Karpas-422 (cell line): ENCODE data around the gene VEZT. TPM values are rescaled to one million over a fixed set of nuclear protein-coding genes. Genes with fewer than 3 reads are reported as not detected.

Experiments
- DNase-seq: peaks from one replicate; pipeline ENCODE4 v3.0.0-alpha.2; 2015
- H2AFZ ChIP-seq: fragments of 200-600 bp; sonication (generic); 2 replicates; pipeline ENCODE4 v1.6.1; 2014; ENCODE audit warnings: antibody characterized with exemption, low read length, mixed read lengths
- H3K27ac ChIP-seq: fragments of 200-600 bp; sonication (generic); 2 replicates; pipeline ENCODE4 v1.5.1; 2014; ENCODE audit warnings: mild to moderate bottlenecking, low read length, moderate library complexity
- H3K27me3 ChIP-seq: fragments of 200-600 bp; sonication (generic); 2 replicates; pipeline ENCODE4 v1.6.1; 2014; ENCODE audit warnings: low read length, mixed read lengths
- H3K36me3 ChIP-seq: fragments of 200-600 bp; sonication (generic); 2 replicates; pipeline ENCODE4 v1.6.1; 2014; ENCODE audit warnings: low read length, mixed read lengths; ENCODE audit not compliant: insufficient read depth
- H3K4me1 ChIP-seq: fragments of 200-600 bp; sonication (generic); 2 replicates; pipeline ENCODE4 v1.6.1; 2014; ENCODE audit warnings: mild to moderate bottlenecking, low read length, mixed read lengths
- H3K4me2 ChIP-seq: fragments of 200-600 bp; sonication (generic); 2 replicates; pipeline ENCODE4 v1.6.1; 2014; ENCODE audit warnings: low read length, low read depth, mild to moderate bottlenecking; ENCODE audit not compliant: poor library complexity, severe bottlenecking
- H3K4me3 ChIP-seq: fragments of 200-600 bp; sonication (generic); 2 replicates; pipeline ENCODE4 v1.5.1; 2014; ENCODE audit warnings: mild to moderate bottlenecking, antibody characterized with exemption, low read length, mixed read lengths
- H3K79me2 ChIP-seq: fragments of 200-600 bp; sonication (generic); 2 replicates; pipeline ENCODE4 v1.6.1; 2014; ENCODE audit warnings: mild to moderate bottlenecking, low read length, mixed read lengths
- H3K9ac ChIP-seq: fragments of 200-600 bp; sonication (generic); 2 replicates; pipeline ENCODE4 v1.6.0; 2014; ENCODE audit warnings: low read length
- H3K9me2 ChIP-seq: fragments of 200-600 bp; sonication (generic), shearing (Covaris generic); replicated peaks from 2 replicates; pipeline ENCODE4 v1.6.0; 2014; ENCODE audit warnings: mild to moderate bottlenecking, low read length, moderate library complexity; ENCODE audit not compliant: insufficient read depth
- H3K9me3 ChIP-seq: fragments of 300-700, 200-600 bp; sonication (generic); 2 replicates; pipeline ENCODE4 v1.6.1; 2014; ENCODE audit warnings: low read length, mixed read lengths
- H4K20me1 ChIP-seq: fragments of 200-600 bp; sonication (generic); 2 replicates; pipeline ENCODE4 v1.6.1; 2014; ENCODE audit warnings: mild to moderate bottlenecking, antibody characterized with exemption, low read length, low read depth; ENCODE audit not compliant: insufficient read depth
- small RNA-seq: library from RNA; depleted of rRNA; stranded (forward); fragments of <200 nt; gene quantifications from one replicate; pipeline ENCODE3, GENCODE V24; 2014
- total RNA-seq: library from RNA; depleted of rRNA; stranded (reverse); fragments of >200 nt; shearing (Covaris generic); gene quantifications from 2 replicates; pipeline ENCODE4 v1.2.3, GENCODE V29; 2014; ENCODE audit warnings: low replicate concordance; rRNA removed

Gene VEZT
- total RNA-seq, 1 experiment from 2014 or later = 169 TPM

GRCh38 chr12:95337146-95337545, 119.5 kb downstream of the VEZT start:
- H4K20me1 ChIP-seq = no peaks in the 10 kb centered on the region
- H3K9me3 ChIP-seq = no peaks in the 10 kb centered on the region
- peak overlapping the region; percentile 71 for H3K9ac ChIP-seq
- H3K4me2 ChIP-seq = peak overlapping the region; percentile 68
- peak overlapping the region; percentile 100 for H3K27ac ChIP-seq
- no peaks in the 10 kb centered on the region for H3K27me3 ChIP-seq
- no peaks in the 10 kb centered on the region for H3K36me3 ChIP-seq
- H3K79me2 ChIP-seq = no peaks in the 10 kb centered on the region
- no peak overlapping the region for H2AFZ ChIP-seq
- peak overlapping the region; percentile 50 for H3K4me3 ChIP-seq
- peaks cover 94% of the 10 kb centered on the region for H3K4me1 ChIP-seq
- DNase-seq = peak; percentile 89
- no peaks in the 10 kb centered on the region for H3K9me2 ChIP-seq

DNA sequence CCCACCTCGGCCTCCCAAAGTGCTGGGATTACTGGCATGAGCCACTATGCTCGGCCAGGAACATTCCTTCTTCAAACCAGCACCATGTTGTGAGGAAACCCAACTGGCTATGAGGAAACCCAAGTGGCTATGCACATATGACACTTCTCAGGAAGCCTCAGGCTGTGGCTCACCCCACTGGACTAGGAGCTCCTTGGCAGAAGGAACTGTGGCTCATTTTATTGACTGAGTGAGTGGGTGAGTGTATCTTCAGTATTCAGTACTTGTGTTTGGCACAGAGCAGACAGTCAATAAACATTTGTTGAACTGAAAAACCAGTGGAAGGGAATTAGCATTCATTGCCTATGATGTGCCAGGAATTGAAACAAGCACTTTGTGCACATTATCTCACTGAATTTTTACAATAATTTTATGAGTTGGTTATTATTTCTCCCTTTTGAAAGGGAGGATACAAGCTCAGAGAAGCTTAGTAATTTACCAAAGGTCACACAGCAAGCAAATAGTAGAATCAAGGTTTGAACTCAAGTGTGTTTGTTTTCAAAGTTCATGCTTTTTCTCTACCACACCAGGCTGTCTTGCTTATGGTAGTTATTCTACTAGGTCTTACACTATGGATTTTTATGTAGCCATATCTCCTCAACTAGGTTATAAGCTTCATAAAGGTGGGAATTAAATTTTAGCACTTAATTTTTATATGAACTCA, 121.6 kb downstream of the VEZT start:
- no peak for DNase-seq
- no peaks in the 10 kb centered on the region for H3K79me2 ChIP-seq
- no peaks in the 10 kb centered on the region for H3K9me2 ChIP-seq
- H3K4me2 ChIP-seq = no peak overlapping the region
- H3K36me3 ChIP-seq = no peaks in the 10 kb centered on the region
- H3K9ac ChIP-seq = peak overlapping the region; percentile 71
- peaks cover 96% of the 10 kb centered on the region for H3K4me1 ChIP-seq
- H3K27ac ChIP-seq = peak overlapping the region; percentile 100
- H4K20me1 ChIP-seq = no peaks in the 10 kb centered on the region
- no peak overlapping the region for H3K4me3 ChIP-seq
- H3K27me3 ChIP-seq = no peaks in the 10 kb centered on the region
- no peak overlapping the region for H2AFZ ChIP-seq
- no peaks in the 10 kb centered on the region for H3K9me3 ChIP-seq

DNA sequence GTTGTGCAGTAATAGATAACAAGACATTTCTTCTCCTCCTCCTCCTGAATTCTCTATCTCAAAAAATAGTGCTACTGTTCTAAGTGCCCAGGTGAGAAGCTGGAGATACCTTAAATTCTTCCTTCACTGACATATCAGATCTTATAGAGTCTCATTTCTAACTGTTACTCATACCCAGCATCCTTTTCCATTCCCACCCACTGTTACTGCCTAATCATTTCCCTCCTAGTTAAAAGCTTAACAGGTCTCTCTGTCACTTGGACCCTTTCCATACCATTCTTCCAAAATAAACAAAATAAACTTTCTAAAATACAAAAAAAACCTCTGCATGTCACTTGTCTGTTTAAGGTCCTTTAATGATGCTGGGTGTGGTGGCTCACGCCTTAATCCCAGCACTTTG, 124.4 kb downstream of the VEZT start:
- Histone ChIP-seq H3K4me3 (no peak overlapping the region), H3K4me1 (peaks cover 96% of the 10 kb centered on the region), H3K4me2 (no peak overlapping the region), H3K36me3 (no peaks in the 10 kb centered on the region), H3K27ac (peak overlapping the region; percentile 100), H3K9ac (peak overlapping the region; percentile 19), H3K79me2 (no peaks in the 10 kb centered on the region), H3K27me3 (no peaks in the 10 kb centered on the region), H4K20me1 (no peaks in the 10 kb centered on the region), H3K9me3 (no peaks in the 10 kb centered on the region), H3K9me2 (no peaks in the 10 kb centered on the region), H2AFZ (no peak overlapping the region)
- peak; percentile 49 for DNase-seq

GRCh38 chr12:95343461-95344230, 126.0 kb downstream of the VEZT start:
- peak; percentile 98 for DNase-seq
- no peaks in the 10 kb centered on the region for H3K27me3 ChIP-seq
- H3K4me1 ChIP-seq = peaks cover 90% of the 10 kb centered on the region
- H3K9me2 ChIP-seq = no peaks in the 10 kb centered on the region
- H3K27ac ChIP-seq = peak overlapping the region; percentile 100
- peak overlapping the region; percentile 86 for H3K9ac ChIP-seq
- H3K79me2 ChIP-seq = no peaks in the 10 kb centered on the region
- no peak overlapping the region for H2AFZ ChIP-seq
- H3K4me2 ChIP-seq = peak overlapping the region; percentile 76
- no peaks in the 10 kb centered on the region for H3K36me3 ChIP-seq
- H4K20me1 ChIP-seq = no peaks in the 10 kb centered on the region
- no peaks in the 10 kb centered on the region for H3K9me3 ChIP-seq
- peak overlapping the region; percentile 48 for H3K4me3 ChIP-seq

DNA sequence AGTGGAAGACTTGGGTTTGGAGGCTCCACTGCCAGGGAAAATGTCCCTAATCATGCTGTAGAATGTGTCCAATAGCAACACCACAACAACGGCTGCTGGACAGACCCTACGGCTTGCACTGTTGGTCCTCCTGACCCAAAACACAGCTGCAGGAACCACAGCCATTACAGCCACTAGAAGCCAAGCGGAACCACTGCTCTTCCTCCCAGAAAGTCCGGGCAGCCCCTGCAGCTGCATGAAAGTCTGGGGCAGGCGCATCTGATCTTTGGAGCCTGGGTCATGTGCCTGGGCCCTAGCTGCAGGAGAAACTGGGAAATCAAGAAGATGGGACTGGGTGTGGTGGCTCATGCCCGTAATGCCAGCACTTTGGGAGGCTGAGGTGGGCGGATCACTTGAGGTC, 131.7 kb downstream of the VEZT start:
- peak overlapping the region; percentile 69; the same call in 1 of the 2 replicates for H2AFZ ChIP-seq
- DNase-seq = peak; percentile 75
- H3K9ac ChIP-seq = peak overlapping the region; percentile 60
- H3K36me3 ChIP-seq = no peaks in the 10 kb centered on the region
- H3K9me2 ChIP-seq = no peaks in the 10 kb centered on the region
- H3K4me1 ChIP-seq = peaks cover 80% of the 10 kb centered on the region
- H3K4me3 ChIP-seq = peak overlapping the region; percentile 33
- peak overlapping the region; percentile 100 for H3K27ac ChIP-seq
- H3K27me3 ChIP-seq = no peaks in the 10 kb centered on the region
- H3K9me3 ChIP-seq = no peaks in the 10 kb centered on the region
- no peaks in the 10 kb centered on the region for H3K79me2 ChIP-seq
- no peaks in the 10 kb centered on the region for H4K20me1 ChIP-seq
- peak overlapping the region; percentile 58 for H3K4me2 ChIP-seq

DNA sequence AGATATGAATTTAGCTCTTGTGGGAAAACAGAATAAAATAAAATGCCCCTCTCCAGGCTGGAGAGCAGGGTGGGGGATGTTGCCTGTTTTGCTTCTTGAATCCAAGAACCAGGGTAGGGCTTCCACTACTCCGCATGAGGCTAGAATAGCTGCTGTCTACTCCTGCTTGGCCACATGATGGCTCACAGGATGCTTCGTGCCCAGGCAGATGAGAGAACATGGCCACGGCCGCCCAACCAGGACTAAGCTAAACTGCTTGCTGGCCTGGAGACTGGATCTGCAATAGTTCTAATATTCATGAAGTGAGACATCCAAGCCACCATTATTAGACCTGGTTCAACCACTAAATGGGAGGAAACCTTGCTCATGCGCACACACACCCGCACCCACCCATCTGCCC, 134.1 kb downstream of the VEZT start:
- Histone ChIP-seq H3K9me3 (no peaks in the 10 kb centered on the region), H3K9ac (peak overlapping the region; percentile 43; the same call in 1 of the 2 replicates), H3K9me2 (no peaks in the 10 kb centered on the region), H3K79me2 (no peaks in the 10 kb centered on the region), H3K4me2 (no peak overlapping the region), H3K27ac (peak overlapping the region; percentile 100), H4K20me1 (no peaks in the 10 kb centered on the region), H3K4me1 (peaks cover 62% of the 10 kb centered on the region), H3K36me3 (no peaks in the 10 kb centered on the region), H2AFZ (0 out of 2 replicates have a peak overlapping the region, but pooled peaks have one; percentile 45), H3K4me3 (no peak overlapping the region), H3K27me3 (no peaks in the 10 kb centered on the region)
- DNase-seq = no peak

Small RNA genes lying within 50 kb of the gene (small RNA-seq; reads per million reads assigned to genes)
- gene MIR331 = 11.9 reads per million, percentile 93 among the genes with 10 or more reads in this experiment
- gene MIR3685 = 0.24 reads per million
- not detected for gene RF00019
- not detected for gene RNU6-808P

Other genes starting within 250 kb of the VEZT start
- 150 and 188 TPM in 2 replicates for gene NDUFA12, start 214.1 kb upstream of the VEZT start, total RNA-seq
- gene NR2C1, start 144.2 kb upstream of the VEZT start, total RNA-seq = 45.2 and 49.5 TPM in 2 replicates
- 42.2 and 42.5 TPM in 2 replicates for gene FGD6, start 340 bp upstream of the VEZT start, total RNA-seq